ENCODE measurements around the gene LY6G6C. TPM values are rescaled to one million over a fixed set of nuclear protein-coding genes. Genes with fewer than 3 reads are reported as not detected.

Gene LY6G6C
- total and polyA plus RNA-seq, 10 of the 15 experiments (the other 5 are each of a cell fraction or from before 2014, with no cell fraction given) = not detected

DNA sequence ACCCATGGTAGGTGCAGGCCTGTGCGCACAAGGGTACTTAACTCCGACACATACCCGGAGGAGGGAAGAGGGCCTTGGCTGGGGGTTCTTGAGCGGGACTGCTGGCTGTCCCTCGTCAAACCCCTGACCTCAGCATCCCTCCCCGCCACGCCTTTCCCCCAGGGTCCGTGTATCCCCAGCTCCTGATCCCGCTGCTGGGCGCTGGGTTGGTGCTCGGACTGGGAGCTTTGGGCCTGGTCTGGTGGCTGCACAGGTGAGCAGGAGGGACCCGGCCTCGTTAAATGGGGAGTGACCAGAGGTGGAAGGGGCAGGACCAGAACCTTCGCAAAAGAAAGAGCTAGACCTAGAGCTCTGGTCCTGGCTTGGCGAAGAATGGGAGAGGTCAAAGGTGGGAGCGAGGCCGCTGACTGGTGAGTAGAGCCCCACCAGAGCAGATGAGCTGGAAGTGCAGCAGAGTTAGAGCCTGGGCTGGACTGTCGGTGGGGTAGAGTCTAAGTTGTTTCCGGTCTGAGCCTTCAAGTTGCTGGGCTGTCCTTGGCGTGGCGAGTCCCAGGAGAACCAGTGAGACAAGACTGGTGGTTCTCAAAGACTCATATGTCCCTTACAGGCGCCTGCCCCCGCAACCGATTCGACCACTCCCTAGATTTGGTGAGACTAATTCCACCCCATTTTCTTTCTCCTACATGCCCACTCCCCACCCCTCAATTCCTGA is 2.6 kb upstream of the LY6G6C start:
- no peak overlapping the region for H3K4me3 ChIP-seq
- no peaks in the 10 kb centered on the region; a peak in 1 of 4 replicates for H3K27me3 ChIP-seq (replicated peaks in 1 of 2; ENCODE audit: control insufficient read depth in 2 of 2, insufficient read depth in 2 of 2, low read length in 1 of 2)
- no peaks in the 10 kb centered on the region for H3K9me3 ChIP-seq (replicated peaks; ENCODE audit: control insufficient read depth, insufficient read depth, low read length)
- ATAC-seq = no peak
- H3K4me2 ChIP-seq (ENCODE audit: control insufficient read depth, insufficient read depth) = no peak overlapping the region
- in situ Hi-C loops (cut with MboI) = no loop called here
- FAIRE-seq = no peak
- CTCF ChIA-PET = interaction anchor here (1.2 to 2.8 kb wide), 3 partner anchors 10 to 103 kb away, joined by 3 to 12 read pairs (median 5); partner anchors contain the start of gene HSPA1B
- H3K27ac ChIP-seq (ENCODE audit: control insufficient read depth, insufficient read depth) = no peak overlapping the region
- H4K20me1 ChIP-seq (ENCODE audit: control insufficient read depth, insufficient read depth) = no peaks in the 10 kb centered on the region
- peaks cover 0 to 2% of the 10 kb centered on the region in 2 experiments; a peak in 3 of 4 replicates for H3K36me3 ChIP-seq (ENCODE audit: control insufficient read depth in 2 of 2, insufficient read depth in 2 of 2, low read length in 1 of 2)
- 86% methylated on average over 24 of the region's 25 CpGs for WGBS (ENCODE audit: insufficient coverage, insufficient replicate concordance, low lambda C conversion rate, missing lambda C conversion rate)
- no TSS peak for BruUV-seq (replicated peaks)
- intact Hi-C loops (cut with micrococcal nuclease; ENCODE audit: unreplicated experiment) = no loop called here
- RAD21 ChIA-PET (ENCODE audit: unreplicated experiment) = no interaction called here
- SMC1A ChIA-PET (ENCODE audit: uncharacterized antibody, unreplicated experiment) = interaction anchor here (0.7 to 2.0 kb wide), 4 partner anchors 9 to 46 kb away, joined by 3 to 7 read pairs (median 4); partner anchors contain the start of genes LY6G6D and LY6G6F
- H3K4me1 ChIP-seq (ENCODE audit: control insufficient read depth, insufficient read depth, low read length) = peaks cover 22% of the 10 kb centered on the region
- H2AFZ ChIP-seq (ENCODE audit: control insufficient read depth, low read depth, low read length) = no peak overlapping the region
- POLR2A ChIA-PET = interaction anchor here (1.1 kb wide), 1 partner anchor 72 kb away, joined by 4 read pairs; the partner anchor contains the start of gene BAG6
- TF ChIP-seq, protein P1, sequence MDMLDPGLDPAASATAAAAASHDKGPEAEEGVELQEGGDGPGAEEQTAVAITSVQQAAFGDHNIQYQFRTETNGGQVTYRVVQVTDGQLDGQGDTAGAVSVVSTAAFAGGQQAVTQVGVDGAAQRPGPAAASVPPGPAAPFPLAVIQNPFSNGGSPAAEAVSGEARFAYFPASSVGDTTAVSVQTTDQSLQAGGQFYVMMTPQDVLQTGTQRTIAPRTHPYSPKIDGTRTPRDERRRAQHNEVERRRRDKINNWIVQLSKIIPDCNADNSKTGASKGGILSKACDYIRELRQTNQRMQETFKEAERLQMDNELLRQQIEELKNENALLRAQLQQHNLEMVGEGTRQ (IDR thresholded peaks at IDR 0.05; ENCODE audit: borderline replicate concordance, low read depth, low read length) = no peak
- no peak for TF ChIP-seq EED (IDR thresholded peaks at IDR 0.05; ENCODE audit: low read depth)
- TF ChIP-seq, protein P2, sequence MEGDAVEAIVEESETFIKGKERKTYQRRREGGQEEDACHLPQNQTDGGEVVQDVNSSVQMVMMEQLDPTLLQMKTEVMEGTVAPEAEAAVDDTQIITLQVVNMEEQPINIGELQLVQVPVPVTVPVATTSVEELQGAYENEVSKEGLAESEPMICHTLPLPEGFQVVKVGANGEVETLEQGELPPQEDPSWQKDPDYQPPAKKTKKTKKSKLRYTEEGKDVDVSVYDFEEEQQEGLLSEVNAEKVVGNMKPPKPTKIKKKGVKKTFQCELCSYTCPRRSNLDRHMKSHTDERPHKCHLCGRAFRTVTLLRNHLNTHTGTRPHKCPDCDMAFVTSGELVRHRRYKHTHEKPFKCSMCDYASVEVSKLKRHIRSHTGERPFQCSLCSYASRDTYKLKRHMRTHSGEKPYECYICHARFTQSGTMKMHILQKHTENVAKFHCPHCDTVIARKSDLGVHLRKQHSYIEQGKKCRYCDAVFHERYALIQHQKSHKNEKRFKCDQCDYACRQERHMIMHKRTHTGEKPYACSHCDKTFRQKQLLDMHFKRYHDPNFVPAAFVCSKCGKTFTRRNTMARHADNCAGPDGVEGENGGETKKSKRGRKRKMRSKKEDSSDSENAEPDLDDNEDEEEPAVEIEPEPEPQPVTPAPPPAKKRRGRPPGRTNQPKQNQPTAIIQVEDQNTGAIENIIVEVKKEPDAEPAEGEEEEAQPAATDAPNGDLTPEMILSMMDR (IDR thresholded peaks at IDR 0.05 in 2 of 3, conservative IDR thresholded peaks at IDR 0.05 in 1 of 3; ENCODE audit: control insufficient read depth in 2 of 3, extremely low read depth in 1 of 3, insufficient read depth in 1 of 3, low read depth in 3 of 3, low read length in 3 of 3) = no peak
- no peaks in the 10 kb centered on the region for H3K79me2 ChIP-seq (ENCODE audit: control insufficient read depth, insufficient read depth, low read length)
- DNase-seq (ENCODE audit: low read depth, low spot score) = no peak
- no peak overlapping the region for H3K9ac ChIP-seq (ENCODE audit: control insufficient read depth, insufficient read depth, low read length)

Measured in GM12878 (cell line).